Neuronal stem cell (in vitro differentiated cells): Measurements from ENCODE around the gene ATP11B.

Experiments
- DNase-seq: peaks from one replicate; pipeline ENCODE4 v3.0.0-alpha.2; 2013; ENCODE audit warnings: low spot score
- H2AFZ ChIP-seq: one replicate; pipeline ENCODE4 v1.6.1; 2013; ENCODE audit warnings: mild to moderate bottlenecking, low read length, inconsistent platforms
- H2AK5ac ChIP-seq: 2 replicates; pipeline ENCODE4 v1.6.1; 2013; ENCODE audit warnings: low read depth, mild to moderate bottlenecking, inconsistent platforms, low read length, moderate library complexity, mixed read lengths
- H2BK120ac ChIP-seq: 2 replicates; pipeline ENCODE4 v1.6.1; 2013; ENCODE audit warnings: low read depth, mild to moderate bottlenecking, inconsistent platforms, low read length, moderate library complexity, mixed read lengths
- H2BK12ac ChIP-seq: one replicate; pipeline ENCODE4 v1.6.1; 2013; ENCODE audit warnings: low read length, inconsistent platforms
- H2BK15ac ChIP-seq: 2 replicates; pipeline ENCODE4 v1.6.1; 2013; ENCODE audit warnings: mild to moderate bottlenecking, low read length, inconsistent platforms, mixed read lengths
- H2BK5ac ChIP-seq: one replicate; pipeline ENCODE4 v1.6.1; 2013; ENCODE audit warnings: inconsistent platforms, mild to moderate bottlenecking, low read length, moderate library complexity
- H3K14ac ChIP-seq: one replicate; pipeline ENCODE4 v1.6.1; 2013; ENCODE audit warnings: low read length, inconsistent platforms
- H3K18ac ChIP-seq: 2 replicates; pipeline ENCODE4 v1.6.1; 2013; ENCODE audit warnings: low read length, inconsistent platforms
- H3K23ac ChIP-seq: 2 replicates; pipeline ENCODE4 v1.6.1; 2013; ENCODE audit warnings: low read depth, mild to moderate bottlenecking, mixed read lengths, low read length, inconsistent platforms; ENCODE audit not compliant: poor library complexity
- H3K27ac ChIP-seq: replicated peaks from 3 replicates; pipeline ENCODE4 v1.5.1; 2013; ENCODE audit warnings: low read length, inconsistent platforms
- H3K27me3 ChIP-seq, 3 experiments: 2 replicates each; pipeline ENCODE4 v1.6.1; 2013; ENCODE audit warnings: low read length in 3 of 3, mild to moderate bottlenecking in 2 of 3, inconsistent platforms in 1 of 3, low read depth in 1 of 3, mixed read lengths in 1 of 3, moderate library complexity in 1 of 3; ENCODE audit not compliant: control insufficient read depth in 3 of 3, insufficient read depth in 3 of 3
- H3K36me3 ChIP-seq, 2 donors: replicated peaks in 1 of 2; 2 replicates each; pipeline ENCODE4 v1.6.1; 2013; ENCODE audit warnings: low read length in 2 of 2; ENCODE audit not compliant: control insufficient read depth in 2 of 2, insufficient read depth in 2 of 2
- H3K4ac ChIP-seq: 2 replicates; pipeline ENCODE4 v1.6.1; 2013; ENCODE audit warnings: inconsistent platforms, mild to moderate bottlenecking, low read length, moderate library complexity
- H3K4me1 ChIP-seq, 2 donors: 1 replicate in 1 of 2; 2 replicates in 1 of 2; pipeline ENCODE4 v1.6.1; 2013; ENCODE audit warnings: low read length in 2 of 2, low read depth in 1 of 2; ENCODE audit not compliant: control insufficient read depth in 2 of 2, insufficient read depth in 1 of 2
- H3K4me2 ChIP-seq: one replicate; pipeline ENCODE4 v1.6.1; 2013; ENCODE audit warnings: mild to moderate bottlenecking, low read length, inconsistent platforms; ENCODE audit not compliant: insufficient read depth, poor library complexity, severe bottlenecking
- H3K4me3 ChIP-seq, 2 donors: 2 replicates each; pipeline ENCODE4 v1.5.1; 2013; ENCODE audit warnings: low read length in 2 of 2, mild to moderate bottlenecking in 2 of 2, inconsistent platforms in 1 of 2, moderate library complexity in 1 of 2
- H3K79me1 ChIP-seq: one replicate; pipeline ENCODE4 v1.6.1; 2013; ENCODE audit warnings: low read depth, mild to moderate bottlenecking, inconsistent platforms, low read length, moderate library complexity
- H3K9ac ChIP-seq: one replicate; pipeline ENCODE4 v1.6.1; 2013; ENCODE audit warnings: mild to moderate bottlenecking, low read depth, low read length, inconsistent platforms; ENCODE audit not compliant: poor library complexity
- H3K9me3 ChIP-seq, 2 donors: replicated peaks in 1 of 2; 2 replicates each; pipeline versions ENCODE3 to v1.6.1; 2013; ENCODE audit warnings: low read length in 2 of 2, mild to moderate bottlenecking in 2 of 2, inconsistent platforms in 1 of 2, low read depth in 1 of 2, mixed read lengths in 1 of 2, moderate library complexity in 1 of 2; ENCODE audit not compliant: control insufficient read depth in 2 of 2, insufficient read depth in 1 of 2
- H4K8ac ChIP-seq: one replicate; pipeline ENCODE4 v1.6.1; 2013; ENCODE audit warnings: low read depth, mild to moderate bottlenecking, inconsistent platforms, low read length, moderate library complexity
- H4K91ac ChIP-seq: one replicate; pipeline ENCODE4 v1.6.1; 2013; ENCODE audit warnings: low read length, low read depth, mild to moderate bottlenecking, inconsistent platforms; ENCODE audit not compliant: poor library complexity
- WGBS, 2 donors: extraction: QIAGEN DNeasy Blood & Tissue Kit; methylation state at CpG; one replicate each; pipeline ENCODE4 v1.1.7; 2013; ENCODE audit warnings: missing lambda C conversion rate in 2 of 2, mixed read lengths in 1 of 2; ENCODE audit not compliant: insufficient read length in 2 of 2, insufficient replicate concordance in 1 of 2; ENCODE audit errors: extremely low coverage in 2 of 2; 5-methylcytosine and 5-hydroxymethylcytosine counted together

The ATP11B gene

DNA sequence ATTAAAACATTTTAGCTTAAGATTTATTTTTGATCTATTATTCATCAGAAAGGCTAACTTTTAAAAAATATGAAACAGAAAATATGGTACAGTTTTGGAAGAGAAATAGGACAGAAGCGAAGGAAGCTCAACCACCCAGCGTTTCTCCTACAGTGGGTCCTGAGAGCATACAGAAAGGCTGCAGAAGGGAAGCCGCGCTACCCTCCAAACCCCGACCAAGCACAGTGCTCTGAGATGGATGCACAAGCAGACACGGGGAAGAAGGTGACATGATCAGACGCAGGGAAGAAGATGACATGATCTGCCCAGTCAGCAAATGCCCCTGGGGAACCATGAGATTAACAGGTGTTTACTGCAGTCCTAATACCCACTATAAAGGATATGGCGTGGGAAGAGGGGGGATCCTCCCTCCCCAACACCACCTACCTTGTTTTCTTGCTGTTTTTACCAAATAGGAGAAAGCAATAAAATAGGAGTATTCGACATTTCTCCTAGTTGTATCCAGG, 172.6 kb downstream of the ATP11B start:
- Histone ChIP-seq H2BK12ac (no peak overlapping the region), H2BK15ac (no peak overlapping the region), H3K27ac (no peak overlapping the region), H2AK5ac (no peak overlapping the region), H3K4me2 (no peak overlapping the region), H3K9me3 (no peaks in the 10 kb centered on the region), H3K27me3 (no peaks in the 10 kb centered on the region), H3K14ac (no peak overlapping the region), H3K4me3 (no peak overlapping the region), H3K36me3 (peaks cover 0 to 37% of the 10 kb centered on the region in 2 donors), H2AFZ (no peak overlapping the region), H3K18ac (no peak overlapping the region), H4K8ac (no peak overlapping the region), H3K79me1 (no peaks in the 10 kb centered on the region), H2BK5ac (no peak overlapping the region), H3K9ac (no peak overlapping the region), H4K91ac (no peak overlapping the region), H3K23ac (no peak overlapping the region), H3K4me1 (no peaks in the 10 kb centered on the region), H3K4ac (no peak overlapping the region), H2BK120ac (no peak overlapping the region)
- DNase-seq: no peak
- no CpG with 5 or more reads among the region's 9 CpGs for WGBS, 2 donors

DNA sequence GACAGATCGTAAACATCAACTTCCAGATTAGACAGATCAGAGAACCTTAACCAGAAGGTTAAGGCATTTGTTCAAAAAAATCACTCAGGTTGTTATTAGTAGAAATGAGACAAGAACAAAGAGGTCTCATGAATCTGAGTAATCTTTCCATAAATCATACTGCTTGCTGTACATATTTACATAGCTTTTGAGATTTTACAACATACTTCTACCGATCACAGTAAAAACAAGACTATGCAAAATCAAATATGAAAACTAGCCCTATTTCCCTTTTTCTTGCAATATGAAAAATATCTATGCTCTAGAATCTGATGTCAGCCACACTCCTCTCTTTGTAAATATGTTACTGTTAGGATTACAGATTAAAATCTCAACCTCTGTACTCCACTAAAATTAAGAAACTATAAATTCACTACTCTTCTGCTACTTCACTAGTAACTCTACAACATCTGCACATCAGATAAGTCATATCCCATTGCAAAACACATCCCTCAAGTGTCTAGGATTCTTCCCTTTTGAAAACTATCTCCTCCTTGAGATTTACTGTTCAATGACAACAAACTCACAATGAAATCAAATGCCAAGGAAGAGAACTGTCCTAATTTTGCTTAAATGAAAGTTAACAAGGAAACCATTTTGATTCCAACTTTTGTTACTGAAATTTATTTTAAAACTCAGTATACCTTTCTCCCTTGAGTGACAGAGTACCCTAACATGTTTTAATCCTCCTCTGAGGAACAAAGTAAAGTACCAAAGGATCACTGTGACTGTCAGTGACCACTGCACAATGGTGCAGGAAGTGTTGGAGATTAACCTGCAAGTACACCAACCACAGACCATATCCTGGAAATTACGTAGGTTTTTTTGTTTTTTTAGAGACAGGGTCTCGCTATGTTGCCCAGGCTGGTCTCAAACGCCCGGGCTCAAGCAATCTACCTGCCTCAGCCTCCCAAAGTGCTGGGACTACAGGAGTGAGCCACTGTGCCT, 174.2 kb downstream of the ATP11B start:
- no peak overlapping the region for H2BK120ac ChIP-seq
- no peak overlapping the region for H3K4me3 ChIP-seq
- no peak for DNase-seq
- no peaks in the 10 kb centered on the region for H3K9me3 ChIP-seq
- no peak overlapping the region for H2BK15ac ChIP-seq
- WGBS, 2 donors: no CpG with 5 or more reads among the region's 6 CpGs
- no peak overlapping the region for H3K14ac ChIP-seq
- H3K36me3 ChIP-seq: peaks cover 0 to 23% of the 10 kb centered on the region in 2 donors
- no peaks in the 10 kb centered on the region for H3K79me1 ChIP-seq
- no peak overlapping the region for H2AK5ac ChIP-seq
- no peak overlapping the region for H3K9ac ChIP-seq
- H3K4ac ChIP-seq: no peak overlapping the region
- no peak overlapping the region for H2BK12ac ChIP-seq
- no peak overlapping the region for H4K91ac ChIP-seq
- no peak overlapping the region for H3K27ac ChIP-seq
- H4K8ac ChIP-seq: no peak overlapping the region
- no peak overlapping the region for H3K23ac ChIP-seq
- H3K27me3 ChIP-seq: no peaks in the 10 kb centered on the region
- no peak overlapping the region for H2BK5ac ChIP-seq
- H3K18ac ChIP-seq: no peak overlapping the region
- H3K4me2 ChIP-seq: no peak overlapping the region
- H3K4me1 ChIP-seq: no peaks in the 10 kb centered on the region
- no peak overlapping the region for H2AFZ ChIP-seq

DNA sequence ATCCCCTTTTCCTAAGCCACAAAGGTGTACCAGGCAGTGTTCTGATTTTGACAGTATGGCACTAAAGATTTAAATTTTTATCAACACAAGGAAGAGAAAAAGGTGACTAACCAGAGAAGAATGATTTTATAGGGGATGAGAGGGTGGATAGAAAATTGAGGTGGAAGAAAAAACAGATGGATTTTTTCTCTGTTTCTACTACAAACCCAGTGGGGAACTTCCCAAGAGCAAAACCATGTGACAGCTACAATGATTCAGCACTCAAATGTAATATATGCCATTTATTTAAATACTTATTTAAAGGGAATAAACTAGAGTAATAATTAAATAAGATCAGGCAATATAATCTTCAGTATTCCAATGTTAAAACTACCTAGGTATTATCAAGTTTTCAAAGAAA, 176.0 kb downstream of the ATP11B start:
- Histone ChIP-seq H3K36me3 (peaks cover 0 to 8% of the 10 kb centered on the region in 2 donors), H2BK120ac (no peak overlapping the region), H3K27ac (no peak overlapping the region), H3K18ac (no peak overlapping the region), H3K79me1 (no peaks in the 10 kb centered on the region), H4K91ac (no peak overlapping the region), H2BK15ac (no peak overlapping the region), H3K27me3 (no peaks in the 10 kb centered on the region), H3K9ac (no peak overlapping the region), H2AFZ (no peak overlapping the region), H3K4me2 (no peak overlapping the region), H4K8ac (no peak overlapping the region), H3K4me1 (no peaks in the 10 kb centered on the region), H2AK5ac (no peak overlapping the region), H2BK12ac (no peak overlapping the region), H3K4me3 (no peak overlapping the region), H3K9me3 (no peaks in the 10 kb centered on the region), H2BK5ac (no peak overlapping the region), H3K23ac (no peak overlapping the region), H3K14ac (no peak overlapping the region), H3K4ac (no peak overlapping the region)
- no peak for DNase-seq

DNA sequence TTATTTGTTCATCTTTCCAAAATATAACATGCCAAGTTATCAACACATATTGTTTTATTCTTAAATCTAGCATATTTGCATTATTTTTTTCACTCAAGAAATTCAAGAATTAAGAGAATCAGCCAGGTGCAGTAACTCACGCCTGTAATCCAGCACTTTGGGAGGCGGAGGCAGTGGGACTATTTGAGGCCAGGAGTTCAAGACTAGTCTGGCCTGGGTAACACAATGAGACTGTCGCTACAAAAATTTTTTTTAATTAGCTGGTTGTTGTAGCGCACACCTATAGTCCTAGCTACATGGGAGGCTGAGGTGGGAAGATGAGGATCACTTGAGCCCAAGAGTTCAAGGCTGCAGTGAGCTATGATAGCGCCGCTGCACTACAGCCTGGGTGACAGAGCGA, 176.5 kb downstream of the ATP11B start:
- H3K36me3 ChIP-seq: peaks cover 0 to 8% of the 10 kb centered on the region in 2 donors
- H3K23ac ChIP-seq: no peak overlapping the region
- no peak overlapping the region for H3K4ac ChIP-seq
- no peak overlapping the region for H2AK5ac ChIP-seq
- no peak overlapping the region for H3K4me2 ChIP-seq
- no peak overlapping the region for H3K18ac ChIP-seq
- H3K14ac ChIP-seq: no peak overlapping the region
- DNase-seq: no peak
- H3K9ac ChIP-seq: no peak overlapping the region
- H4K91ac ChIP-seq: no peak overlapping the region
- no CpG with 5 or more reads among the region's 7 CpGs for WGBS, 2 donors
- no peaks in the 10 kb centered on the region for H3K4me1 ChIP-seq
- H3K4me3 ChIP-seq: no peak overlapping the region
- H2BK120ac ChIP-seq: no peak overlapping the region
- no peak overlapping the region for H2AFZ ChIP-seq
- H4K8ac ChIP-seq: no peak overlapping the region
- H2BK5ac ChIP-seq: no peak overlapping the region
- H2BK15ac ChIP-seq: no peak overlapping the region
- H2BK12ac ChIP-seq: no peak overlapping the region
- H3K9me3 ChIP-seq: no peaks in the 10 kb centered on the region
- no peaks in the 10 kb centered on the region for H3K79me1 ChIP-seq
- no peaks in the 10 kb centered on the region for H3K27me3 ChIP-seq
- H3K27ac ChIP-seq: no peak overlapping the region
